Fibroblast of skin of right quadriceps (primary cell): ENCODE data around the gene PDE11A.

Experiments
- DNase-seq: peaks from one replicate; pipeline ENCODE4 v3.0.0-alpha.2; 2013

The PDE11A gene

DNA sequence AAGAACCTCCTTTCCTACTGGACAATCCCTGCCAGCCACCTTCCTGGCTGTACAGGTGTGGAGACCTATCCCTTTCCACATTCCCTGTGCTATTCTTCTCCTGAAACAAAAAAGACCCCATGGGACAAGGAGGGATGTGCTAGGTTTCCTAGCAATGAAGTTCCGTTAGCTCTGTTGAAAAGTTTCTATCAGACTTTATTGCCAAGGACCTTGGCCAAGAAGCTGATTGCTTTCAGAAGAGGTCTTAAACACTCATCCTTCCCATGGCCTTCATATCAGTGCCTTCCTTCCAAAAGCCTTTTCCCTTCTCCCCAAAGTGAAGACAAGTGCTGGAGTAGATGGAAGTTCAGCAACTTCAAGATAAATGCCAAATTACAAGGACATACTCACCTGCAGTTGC is 485.2 kb downstream of the PDE11A start:
- no peak for DNase-seq

DNA sequence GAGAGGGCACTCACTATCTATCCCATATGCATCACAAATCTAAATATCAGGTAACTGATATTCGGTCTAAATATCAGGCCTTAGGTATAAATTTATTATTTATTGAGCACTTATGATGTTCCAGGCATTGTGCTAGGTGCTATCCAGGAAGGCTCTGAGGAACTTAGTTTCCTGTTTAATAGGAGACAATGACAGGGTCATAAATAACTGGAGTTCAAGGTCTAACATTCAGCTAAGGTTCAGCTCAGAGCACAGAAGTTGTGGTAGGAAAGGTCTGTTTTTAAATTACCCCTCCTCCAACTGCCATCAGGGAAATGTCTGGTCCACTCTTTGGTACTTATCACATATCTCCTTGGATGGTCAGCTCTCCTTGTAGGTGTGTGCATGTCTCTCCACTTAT is 486.4 kb downstream of the PDE11A start:
- no peak for DNase-seq

DNA sequence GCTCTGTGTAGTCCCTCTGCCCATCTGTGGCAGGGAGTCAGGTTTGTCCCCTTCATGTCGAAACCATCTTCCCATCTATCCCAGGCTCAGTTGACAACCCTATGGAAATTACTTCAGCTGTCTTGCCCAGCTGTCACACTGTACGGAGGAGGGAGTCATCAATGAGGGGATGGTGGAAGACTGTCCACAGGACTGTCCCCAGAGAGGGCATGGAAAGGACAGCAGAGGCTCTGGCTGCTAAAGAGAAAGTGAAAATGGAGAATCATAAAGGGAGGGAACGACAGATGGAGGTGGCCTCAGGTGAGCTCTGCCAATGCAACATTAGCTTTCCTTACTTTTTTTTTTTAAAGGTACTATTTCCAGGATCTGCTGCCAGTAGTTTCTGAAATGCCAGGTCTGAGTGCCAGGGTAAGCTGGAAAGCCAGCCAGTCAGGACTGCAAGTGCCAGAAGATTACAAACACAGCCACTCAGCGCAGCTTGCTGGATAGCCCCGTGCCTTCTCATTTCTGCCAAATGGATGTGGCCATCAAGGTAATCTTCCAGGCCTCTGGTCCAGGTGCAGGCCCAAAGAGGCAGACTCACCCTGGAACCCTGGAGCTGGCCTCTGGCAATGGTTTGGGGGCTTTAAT is 487.2 kb downstream of the PDE11A start:
- no peak for DNase-seq

DNA sequence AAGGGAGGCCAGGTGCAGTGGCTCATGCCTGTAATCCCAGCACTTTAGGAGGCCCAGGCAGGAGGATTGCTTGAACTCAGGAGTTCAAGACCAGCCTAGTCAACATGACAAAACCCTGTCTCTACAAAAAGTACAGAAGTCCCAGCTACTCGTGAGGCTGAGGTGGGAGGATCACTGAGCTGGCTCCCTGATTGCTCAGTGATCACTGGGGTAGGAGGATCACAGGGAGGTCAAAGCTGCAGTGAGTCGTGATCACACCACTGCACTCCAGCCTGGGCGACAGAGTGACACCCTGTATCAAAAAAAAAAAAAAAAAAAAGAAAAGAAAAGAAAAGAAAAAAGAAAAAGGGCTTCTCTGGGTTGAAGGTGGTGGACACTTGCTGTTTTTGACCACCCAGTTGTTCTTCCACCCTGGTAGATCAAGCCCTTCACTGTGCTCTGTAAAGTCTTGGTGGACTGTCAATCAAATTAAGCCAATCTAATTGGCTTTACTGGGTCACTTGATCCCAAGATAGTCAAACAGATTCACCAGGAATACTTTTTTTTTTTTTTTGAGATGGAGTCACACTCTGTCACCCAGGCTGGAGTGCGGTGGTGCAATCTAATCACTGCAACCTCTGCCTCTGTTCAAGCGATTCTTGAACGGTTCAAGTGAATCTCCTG is 488.4 kb downstream of the PDE11A start:
- DNase-seq = no peak

DNA sequence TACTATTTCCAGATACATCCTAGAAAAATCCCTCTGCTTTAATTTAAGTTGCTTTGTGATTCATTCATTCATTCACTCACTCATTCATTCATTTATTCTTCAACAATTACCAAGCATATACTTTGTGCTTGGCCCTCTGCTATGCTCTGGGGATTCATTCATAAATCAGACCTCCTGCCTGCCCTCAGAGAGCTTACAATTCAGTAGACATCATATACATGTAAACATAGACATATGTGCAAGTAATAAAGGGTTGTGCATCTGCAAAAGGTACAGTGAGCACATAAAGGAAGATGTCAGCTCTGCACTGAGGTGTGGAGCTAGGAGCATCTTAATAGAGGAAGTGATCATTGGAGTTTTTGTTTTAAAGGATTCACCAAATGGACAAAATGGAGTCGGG is 490.6 kb downstream of the PDE11A start:
- DNase-seq = no peak

DNA sequence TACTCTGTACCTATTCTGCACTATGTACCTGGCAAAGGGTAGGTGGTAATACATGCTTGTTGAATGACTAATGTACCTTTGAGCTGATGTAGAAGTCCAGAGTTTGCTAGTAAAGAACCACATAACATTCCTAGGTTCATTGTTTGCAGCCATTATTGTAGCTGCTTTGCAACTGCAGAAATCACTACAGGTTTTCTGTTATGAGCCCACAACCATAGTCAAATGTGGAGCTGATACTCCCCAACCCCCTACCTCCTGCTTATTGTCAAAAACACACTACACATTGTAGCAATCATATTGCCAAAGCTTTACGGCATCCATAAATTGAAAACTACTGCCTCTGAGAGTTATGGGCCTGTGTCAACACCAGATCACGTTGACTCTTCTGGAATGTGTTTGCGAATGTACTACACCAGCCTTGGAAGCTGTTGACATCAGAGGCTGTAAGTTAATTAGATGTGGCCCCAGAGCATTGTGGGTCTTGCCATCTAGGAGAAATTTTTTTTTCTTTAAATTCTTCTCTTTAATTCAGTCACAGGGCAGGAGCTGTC is 493.0 kb downstream of the PDE11A start:
- DNase-seq = peak; percentile 82

DNA sequence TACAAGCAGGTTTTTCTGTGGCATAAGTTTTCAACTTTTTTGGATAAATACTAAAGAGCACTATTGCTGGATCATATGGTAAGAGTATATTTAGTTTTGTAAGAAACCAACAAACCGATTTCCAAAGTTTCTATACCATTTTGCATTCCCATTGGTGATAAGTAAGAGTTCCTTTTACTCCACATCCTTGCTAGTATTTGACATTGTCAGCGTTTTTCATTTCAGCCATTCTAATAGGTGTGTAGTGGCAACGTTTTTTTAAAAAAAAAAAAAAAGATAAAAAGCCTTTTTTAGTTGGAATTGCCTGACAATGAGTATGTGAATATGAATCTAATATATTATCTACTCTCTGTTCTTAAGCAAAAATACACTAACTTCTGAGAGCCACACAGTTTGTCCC is 494.1 kb downstream of the PDE11A start:
- no peak for DNase-seq

DNA sequence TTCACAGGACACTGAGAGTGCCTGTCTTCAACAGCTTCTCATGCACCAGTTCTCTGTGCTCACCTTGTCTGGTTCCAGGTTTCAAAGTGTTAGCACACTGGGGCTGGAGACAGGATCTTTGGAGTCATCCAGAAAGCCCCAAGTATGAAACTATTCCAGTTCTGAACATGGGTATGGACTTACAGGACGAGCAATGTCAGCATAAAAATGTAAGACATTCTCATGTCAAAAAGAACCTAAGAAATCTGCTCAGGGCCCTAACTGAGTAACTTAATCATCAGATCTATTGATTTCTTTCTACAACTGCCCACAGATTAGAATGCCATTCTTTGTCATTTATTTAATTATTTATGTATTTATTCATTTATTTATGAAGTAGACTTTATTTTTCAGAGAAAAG is 495.5 kb downstream of the PDE11A start:
- no peak for DNase-seq

DNA sequence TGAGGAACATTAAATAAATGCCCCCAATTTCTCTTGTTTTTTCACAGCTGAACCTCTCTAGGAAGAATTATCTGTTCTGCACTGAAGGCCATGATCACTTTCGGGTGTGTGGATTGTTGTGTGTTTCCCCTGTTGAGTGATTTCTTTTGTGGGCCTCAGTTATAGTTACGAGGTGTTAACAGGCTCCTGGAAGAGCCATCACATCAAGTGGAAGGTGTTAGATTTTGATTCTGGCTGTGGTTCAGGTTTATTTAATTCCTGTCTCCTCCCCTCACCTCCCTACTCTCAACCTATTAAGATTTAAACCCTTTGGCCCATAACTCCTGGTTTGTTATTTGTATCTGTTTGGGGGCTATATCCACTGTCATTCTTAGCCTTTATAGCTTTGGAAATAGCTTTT is 497.2 kb downstream of the PDE11A start:
- DNase-seq = no peak

DNA sequence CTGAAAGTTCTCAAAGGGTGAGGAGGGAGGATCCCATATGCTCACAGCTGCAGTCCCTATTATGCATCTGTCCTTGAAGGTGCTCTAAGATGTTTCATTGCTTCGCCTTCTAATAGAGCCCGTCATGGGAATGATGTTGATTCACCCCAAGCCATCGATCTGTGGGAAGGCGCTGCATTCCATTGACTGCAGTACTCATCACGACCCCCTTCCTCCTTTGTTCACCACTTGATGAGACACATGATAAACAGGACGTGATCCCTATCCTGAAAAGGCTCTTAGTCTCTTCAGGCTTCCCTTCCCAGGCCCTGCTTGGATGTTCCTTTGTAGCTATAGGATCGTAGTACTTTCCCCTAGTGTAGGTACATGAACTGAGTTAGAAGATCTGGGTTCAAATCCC is 498.2 kb downstream of the PDE11A start:
- DNase-seq = no peak
